Measurements from ENCODE around the gene ELP4.

ELP4 gene

GRCh38 chr11:31810779-31811647 lies 301.4 kb downstream of the ELP4 start, which contains the start of gene PAX6:
TSS of gene PAX6 (minus strand) at chr11:31811322. CDS start at chr11:31806411, 4,911 bp downstream.
- no peak for DNase-seq (ENCODE audit: extremely low read depth, low read depth)
- H3K4me3 ChIP-seq (replicated peaks; ENCODE audit: low read depth, low read length): 0 out of 2 replicates have a peak within 1 kb of the TSS, but pooled peaks have one; percentile 3
- TF ChIP-seq CTCF (IDR thresholded peaks at IDR 0.05; ENCODE audit: low read depth, low read length, missing control alignments): no peak

- H3K4me3 ChIP-seq (replicated peaks; ENCODE audit: low read depth, low read length): peak overlapping the region; percentile 26
- TF ChIP-seq CTCF (IDR thresholded peaks at IDR 0.05; ENCODE audit: low read depth, low read length, missing control alignments): no peak
- DNase-seq (ENCODE audit: extremely low read depth, low read depth): no peak
These were observed 303.1 kb downstream of the ELP4 start for GRCh38 chr11:31812383-31813381.

- DNase-seq (ENCODE audit: extremely low read depth, low read depth): no peak
- no peak for TF ChIP-seq CTCF (IDR thresholded peaks at IDR 0.05; ENCODE audit: low read depth, low read length, missing control alignments)
- H3K4me3 ChIP-seq (replicated peaks; ENCODE audit: low read depth, low read length): no peak overlapping the region
These were observed 304.0 kb downstream of the ELP4 start for GRCh38 chr11:31813391-31814175.

GRCh38 chr11:31814176-31814868 lies 304.8 kb downstream of the ELP4 start:
- no peak overlapping the region for H3K4me3 ChIP-seq (replicated peaks; ENCODE audit: low read depth, low read length)
- no peak for DNase-seq (ENCODE audit: extremely low read depth, low read depth)
- TF ChIP-seq CTCF (IDR thresholded peaks at IDR 0.05; ENCODE audit: low read depth, low read length, missing control alignments): no peak

GRCh38 chr11:31815711-31816467 lies 306.3 kb downstream of the ELP4 start:
- H3K4me3 ChIP-seq (replicated peaks; ENCODE audit: low read depth, low read length): no peak overlapping the region
- no peak for DNase-seq (ENCODE audit: extremely low read depth, low read depth)
- no peak for TF ChIP-seq CTCF (IDR thresholded peaks at IDR 0.05; ENCODE audit: low read depth, low read length, missing control alignments)
